Pancreas (tissue), 10 donors: ENCODE measurements around the gene CEACAM1. TPM values are rescaled to one million over a fixed set of nuclear protein-coding genes. Genes with fewer than 3 reads are reported as not detected.
"Not testable (repeated sequence)": the region's sequence is repeated elsewhere in the genome, so short reads cannot be mapped to it uniquely, and the experiment has no call there.

ENCODE experiments used
- ATAC-seq, 4 donors: fragments of 200-7000 bp; cut with Tn5 transposase; one replicate each; pipeline versions ENCODE4 v1.8.0 to v1.9.1; 2020; ENCODE audit warnings: mild to moderate bottlenecking in 4 of 4, moderate library complexity in 4 of 4
- DNase-seq, 6 donors: peaks; one replicate each; pipeline ENCODE4 v3.0.0-alpha.2; 2020
- FAIRE-seq: peaks from 2 replicates; lab custom pipeline; 2012; peaks lifted over from hg19 to GRCh38; lab: Jason Lieb, UNC
- H3K27ac ChIP-seq, 4 donors: fragments of 200-600 bp; sonication (generic); 1 replicate in 3 of 4; 2 replicates in 1 of 4; pipeline versions ENCODE4 v1.5.0 to v1.8.0; 2020
- H3K27me3 ChIP-seq, 4 donors: fragments of 200-600 bp; one replicate each; pipeline ENCODE4 v1.8.0; 2021
- H3K36me3 ChIP-seq, 3 donors: fragments of 200-600 bp; sonication (generic) in 1 of 3; one replicate each; pipeline versions ENCODE4 v1.5.0 to v1.8.0; 2020 to 2021
- H3K4me1 ChIP-seq, 3 donors: fragments of 200-600 bp; one replicate each; pipeline ENCODE4 v1.8.0; 2021
- H3K4me3 ChIP-seq, 4 donors: fragments of 200-600 bp; sonication (generic) in 2 of 4; one replicate each; pipeline versions ENCODE4 v1.5.0 to v1.8.0; 2020 to 2021
- H3K9me3 ChIP-seq, 4 donors: fragments of 200-600 bp; one replicate each; pipeline ENCODE4 v1.8.0; 2021
- WGBS, 2 donors: extraction: QIAGEN DNeasy Blood & Tissue Kit; methylation state at CpG; one replicate each; pipeline ENCODE4 v1.1.7; 2013; 5-methylcytosine and 5-hydroxymethylcytosine counted together
- intact Hi-C, 3 donors: fragments of 100-400 bp; cut with DNase I; formaldehyde crosslinking; loops; one replicate each; pipeline versions ENCODE4 v1.11.1 to v1.14.2; 2022
- polyA plus RNA-seq, 2 donors: library from polyadenylated mRNA; stranded (reverse); fragments of 200-250 nt; gene quantifications; one replicate each; pipeline ENCODE4 v1.2.3, GENCODE V29; 2013
- total RNA-seq, 6 donors: library from RNA; stranded (reverse); fragmentation: NEBNext Ultra II Directional in 4 of 6; extraction: Animal tissue kit (Norgen Biotek cat#: 25700) in 4 of 6; gene quantifications; one replicate each; pipeline versions ENCODE4 v1.2.1 to v1.2.4, GENCODE V29; 2021 to 2023
- TF ChIP-seq, protein P1 (sequence below), 4 donors: fragments of 200-600 bp; sonication (generic) in 3 of 4; IDR thresholded peaks; one replicate each; pipeline versions ENCODE4 v1.5.0 to v1.8.0; 2021; ENCODE audit warnings: antibody characterized with exemption in 4 of 4
- donor health status: healthy with polysubstance abuse.
- donor health status: DM: no; HTN: no; CAD: no; lungs with moderate emphysema.
- donor health status: DM: no; HTN: no; CAD: no.
- donor health status: control.
- donor health status: control.
- donor health status: Bipolar disorder and iron deficiency.
- donor health status: DM: yes; HTN: yes; CAD: no.
- donor health status: DM: no; HTN: no; CAD: no.
- donor health status: DM: no; HTN: no; CAD: no.
- donor health status: DM: yes; HTN: yes; CAD: no.

CEACAM1 gene
- total and polyA plus RNA-seq, 8 donors, result 1.3 to 7.2 (median 1.9) TPM

GRCh38 chr19:42531313-42531712 lies 3.0 kb upstream of the CEACAM1 start:
- ATAC-seq (no peak), DNase-seq (no peak), FAIRE-seq (no peak)
- intact Hi-C loops, result no loop called here
- no peak overlapping the region for H3K27ac ChIP-seq
- no peak overlapping the region for H3K4me3 ChIP-seq
- peaks cover 0 to 3% (median 0%) of the 10 kb centered on the region in 3 donors for H3K4me1 ChIP-seq
- H3K36me3 ChIP-seq, result no peaks in the 10 kb centered on the region
- no peaks in the 10 kb centered on the region for H3K27me3 ChIP-seq
- no peaks in the 10 kb centered on the region for H3K9me3 ChIP-seq
- TF ChIP-seq, protein P1, sequence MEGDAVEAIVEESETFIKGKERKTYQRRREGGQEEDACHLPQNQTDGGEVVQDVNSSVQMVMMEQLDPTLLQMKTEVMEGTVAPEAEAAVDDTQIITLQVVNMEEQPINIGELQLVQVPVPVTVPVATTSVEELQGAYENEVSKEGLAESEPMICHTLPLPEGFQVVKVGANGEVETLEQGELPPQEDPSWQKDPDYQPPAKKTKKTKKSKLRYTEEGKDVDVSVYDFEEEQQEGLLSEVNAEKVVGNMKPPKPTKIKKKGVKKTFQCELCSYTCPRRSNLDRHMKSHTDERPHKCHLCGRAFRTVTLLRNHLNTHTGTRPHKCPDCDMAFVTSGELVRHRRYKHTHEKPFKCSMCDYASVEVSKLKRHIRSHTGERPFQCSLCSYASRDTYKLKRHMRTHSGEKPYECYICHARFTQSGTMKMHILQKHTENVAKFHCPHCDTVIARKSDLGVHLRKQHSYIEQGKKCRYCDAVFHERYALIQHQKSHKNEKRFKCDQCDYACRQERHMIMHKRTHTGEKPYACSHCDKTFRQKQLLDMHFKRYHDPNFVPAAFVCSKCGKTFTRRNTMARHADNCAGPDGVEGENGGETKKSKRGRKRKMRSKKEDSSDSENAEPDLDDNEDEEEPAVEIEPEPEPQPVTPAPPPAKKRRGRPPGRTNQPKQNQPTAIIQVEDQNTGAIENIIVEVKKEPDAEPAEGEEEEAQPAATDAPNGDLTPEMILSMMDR (IDR thresholded peaks at IDR 0.05), result no peak
- 85 to 99% methylated on average over 3 of the region's 3 CpGs for WGBS, 2 donors

DNA sequence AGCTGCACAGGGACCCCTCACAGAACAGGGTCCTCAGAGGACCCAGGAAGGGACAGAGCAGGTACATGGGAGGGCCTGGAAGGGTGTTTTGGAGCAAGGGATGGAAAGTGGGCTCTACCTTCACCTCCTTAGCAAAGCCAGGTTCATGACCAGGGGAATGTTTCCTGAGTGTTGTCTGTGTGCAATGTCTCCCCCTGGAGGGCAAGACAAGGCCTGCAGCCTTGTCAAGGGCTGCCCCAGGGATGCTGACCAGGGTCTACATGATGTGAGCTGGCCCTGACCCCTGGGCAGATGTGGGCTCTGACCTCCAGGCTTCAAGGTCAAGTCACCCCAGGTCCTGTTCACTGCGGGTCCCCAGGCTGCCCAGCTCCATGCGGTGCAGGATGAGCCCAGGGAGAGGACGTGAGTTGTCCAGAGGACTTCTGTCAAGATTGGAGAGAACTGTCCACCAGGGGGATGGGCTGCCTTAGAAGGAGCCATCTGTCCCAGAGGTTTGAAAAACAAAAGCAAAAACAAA lies 1.0 kb upstream of the CEACAM1 start:
- H3K4me3 ChIP-seq, result peak overlapping the region in 1 of 4 donors; percentile 13
- no peaks in the 10 kb centered on the region for H3K27me3 ChIP-seq
- FAIRE-seq, result no peak

DNA sequence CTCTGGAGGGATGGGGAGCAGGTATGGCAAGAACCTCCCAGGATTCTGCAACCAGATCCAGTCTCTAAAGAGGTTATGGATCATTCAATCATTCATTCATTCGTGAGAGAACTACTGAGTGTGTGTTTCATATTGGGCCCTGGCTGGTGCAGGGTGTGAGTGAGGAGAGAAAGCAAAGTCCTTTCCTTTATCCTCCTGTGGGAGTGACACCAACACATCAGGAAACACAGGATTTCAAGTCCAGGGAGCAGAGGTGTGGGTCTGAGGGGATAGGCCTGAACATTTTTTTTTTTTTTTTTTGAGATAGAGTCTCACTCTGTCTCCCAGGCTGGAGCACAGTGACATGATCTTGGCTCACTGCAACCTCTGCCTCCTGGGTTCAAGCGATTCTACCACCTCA lies 3.3 kb downstream of the CEACAM1 start:
- ATAC-seq (no peak), FAIRE-seq (no peak), DNase-seq (no peak)
- Histone ChIP-seq H3K9me3 (no peaks in the 10 kb centered on the region), H3K4me3 (no peak overlapping the region), H3K27ac (no peak overlapping the region), H3K36me3 (no peaks in the 10 kb centered on the region), H3K27me3 (no peaks in the 10 kb centered on the region), H3K4me1 (peaks cover 0 to 3% (median 0%) of the 10 kb centered on the region in 3 donors)
- TF ChIP-seq, protein P1 (IDR thresholded peaks at IDR 0.05), result no peak
- 77 to 85% methylated on average over 2 of the region's 2 CpGs for WGBS, 2 donors
- intact Hi-C loops, result loop anchor here in 2 of 3 donors (5.0 kb wide), 1 partner anchor 73 kb away; no protein-coding TSS in a partner anchor

More for the DNA sequence above, 1.0 kb upstream of the CEACAM1 start:
- peak; percentile 40 to 86 (median 74) for DNase-seq
- intact Hi-C loops, result loop anchor here in 1 of 3 donors (5.0 kb wide), 1 partner anchor 77 kb away; no protein-coding TSS in a partner anchor
- Histone ChIP-seq H3K4me1 (peaks cover 0 to 3% (median 0%) of the 10 kb centered on the region in 3 donors), H3K36me3 (no peaks in the 10 kb centered on the region), H3K9me3 (no peaks in the 10 kb centered on the region), H3K27ac (peak overlapping the region in 1 of 4 donors; percentile 62)
- TF ChIP-seq, protein P1 (IDR thresholded peaks at IDR 0.05), result peak; percentile 83 to 94 (median 90)
- ATAC-seq, result peak; percentile 92 to 97 (median 96)
- 44% methylated on average over 3 of the region's 3 CpGs for WGBS, 2 donors

DNA sequence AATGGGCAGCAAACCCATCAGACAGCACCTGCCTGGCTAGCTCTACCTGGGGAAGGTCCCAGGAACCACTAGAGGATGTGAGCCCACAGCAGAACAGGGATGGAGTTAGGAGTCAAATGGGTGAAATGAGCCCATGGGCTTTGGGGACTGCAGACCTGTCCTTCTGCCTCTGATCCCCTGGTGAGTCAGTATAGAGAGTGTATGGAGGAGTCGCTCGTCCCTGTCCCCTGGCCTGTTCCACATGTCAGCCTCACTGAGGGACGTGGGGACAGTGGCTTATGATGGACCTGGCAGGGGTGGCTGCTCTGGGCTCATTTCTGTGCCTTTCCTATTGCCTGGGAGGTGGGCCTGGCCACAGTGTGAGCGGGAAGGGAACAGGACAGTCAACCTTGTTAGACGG lies 4.0 kb downstream of the CEACAM1 start:
- WGBS, 2 donors, result 75 to 88% methylated on average over 5 of the region's 5 CpGs
- Histone ChIP-seq H3K9me3 (no peaks in the 10 kb centered on the region), H3K27ac (no peak overlapping the region), H3K4me3 (no peak overlapping the region), H3K4me1 (peaks cover 0 to 3% (median 0%) of the 10 kb centered on the region in 3 donors), H3K27me3 (no peaks in the 10 kb centered on the region), H3K36me3 (no peaks in the 10 kb centered on the region)
- ATAC-seq (no peak), FAIRE-seq (no peak), DNase-seq (no peak)
- intact Hi-C loops, result loop anchor here in 1 of 3 donors (5.0 kb wide), 1 partner anchor 72 kb away; no protein-coding TSS in a partner anchor
- TF ChIP-seq, protein P1 (IDR thresholded peaks at IDR 0.05), result no peak

GRCh38 chr19:42522262-42522661 lies 6.0 kb downstream of the CEACAM1 start:
- H3K36me3 ChIP-seq, H3K27me3 ChIP-seq, H3K4me3 ChIP-seq, DNase-seq, H3K9me3 ChIP-seq, H3K27ac ChIP-seq, ATAC-seq, FAIRE-seq, H3K4me1 ChIP-seq: not testable (repeated sequence)
- intact Hi-C loops, result loop anchor here in 1 of 3 donors (5.0 kb wide), 1 partner anchor 70 kb away; no protein-coding TSS in a partner anchor
- WGBS, 2 donors, result 84 to 88% methylated on average over 12 of the region's 12 CpGs
